HCT116 (cell line): ENCODE results near the gene FOSB. TPM values are rescaled to one million over a fixed set of nuclear protein-coding genes. Genes with fewer than 3 reads are reported as not detected.

Experiments used
- ATAC-seq: fragments of 200-7000 bp; cut with Tn5 transposase; 2 replicates; pipeline ENCODE4 v1.9.1; 2020; ENCODE audit warnings: mild to moderate bottlenecking, moderate library complexity
- BruUV-seq: library from RNA; stranded (reverse); fragments of 400-500 nt; replicated peaks from 2 replicates; lab custom pipeline; 2021; lab: Mats Ljungman, UMichigan
- CTCF ChIA-PET: fragments of 300-600 bp; sonication (Branson Sonifier 250); formaldehyde crosslinking; loops from one replicate; lab custom pipeline; 2021; ENCODE audit warnings: antibody characterized with exemption; lab: Charles Lee
- POLR2A ChIA-PET: fragments of 300-600, 350-600 bp; sonication (Branson Sonifier 250); formaldehyde crosslinking; loops from one replicate; lab custom pipeline; 2021; ENCODE audit warnings: antibody characterized with exemption; lab: Charles Lee
- RAD21 ChIA-PET, 2 experiments: fragments of 300-600 bp; sonication (Branson Sonifier 250); formaldehyde crosslinking; loops; one replicate each; lab custom pipeline; 2023; ENCODE audit warnings: low total read pairs in 2 of 2; ENCODE audit not compliant: uncharacterized antibody in 2 of 2, unreplicated experiment in 2 of 2, low non-redundant PET in 1 of 2; lab: Charles Lee
- DNase-seq: peaks from one replicate; pipeline ENCODE4 v3.0.0-alpha.2; 2010; ENCODE audit warnings: low read depth, low spot score
- H2AFZ ChIP-seq: fragments of 200-600 bp; shearing (Covaris generic), sonication (generic); 2 replicates; pipeline ENCODE4 v1.6.1; 2017; ENCODE audit warnings: low read depth, mixed run types, mixed read lengths, antibody characterized with exemption, low read length; ENCODE audit not compliant: poor library complexity, severe bottlenecking
- H3K27ac ChIP-seq: 2 replicates; pipeline ENCODE4 v1.5.1; 2012; ENCODE audit warnings: low read depth, low read length
- H3K27me3 ChIP-seq: fragments of 200-600 bp; sonication (generic); 2 replicates; pipeline ENCODE4 v1.6.1; 2016; ENCODE audit warnings: mixed run types, low read length, mixed read lengths; ENCODE audit not compliant: insufficient read depth
- H3K36me3 ChIP-seq, 2 experiments: fragments of 200-500 bp in 1 of 2; fragments of 200-600 bp in 1 of 2; sonication (Bioruptor generic) in 1 of 2; sonication (generic) in 1 of 2; 2 replicates each; pipeline versions ENCODE4 v1.5.1 to v1.6.1; 2014 to 2016; ENCODE audit warnings: low read length in 2 of 2, inconsistent platforms in 1 of 2, mixed read lengths in 1 of 2, mixed run types in 1 of 2; ENCODE audit not compliant: insufficient read depth in 2 of 2, control insufficient read depth in 1 of 2
- H3K4me1 ChIP-seq, 2 experiments: fragments of 200-600 bp in 1 of 2; sonication (generic) in 1 of 2; 2 replicates each; pipeline versions ENCODE4 v1.5.1 to v1.6.1; 2012 to 2017; ENCODE audit warnings: low read length in 2 of 2, inconsistent platforms in 1 of 2, mild to moderate bottlenecking in 1 of 2, mixed read lengths in 1 of 2, mixed run types in 1 of 2, moderate library complexity in 1 of 2; ENCODE audit not compliant: insufficient read depth in 2 of 2, control insufficient read depth in 1 of 2
- H3K4me2 ChIP-seq: fragments of 200-600 bp; sonication (generic); 2 replicates; pipeline ENCODE4 v1.6.1; 2017; ENCODE audit warnings: mixed run types, low read length, mixed read lengths
- H3K4me3 ChIP-seq, 2 experiments: fragments of 200-600 bp in 1 of 2; sonication (generic) in 1 of 2; replicated peaks in 1 of 2; 2 replicates each; pipeline ENCODE4 v1.5.1; 2011 to 2016; ENCODE audit warnings: low read length in 2 of 2, control low read depth in 1 of 2, low read depth in 1 of 2, mild to moderate bottlenecking in 1 of 2, mixed read lengths in 1 of 2, mixed run types in 1 of 2
- H3K79me2 ChIP-seq: fragments of 200-600 bp; sonication (generic); 2 replicates; pipeline ENCODE4 v1.6.1; 2017; ENCODE audit warnings: mild to moderate bottlenecking, mixed run types, low read length, moderate library complexity, mixed read lengths; ENCODE audit not compliant: insufficient read depth
- H3K9ac ChIP-seq: fragments of 200-600 bp; sonication (generic); 2 replicates; pipeline ENCODE4 v1.6.1; 2016; ENCODE audit warnings: low read length, mixed read lengths
- H3K9me2 ChIP-seq: fragments of 200-600 bp; sonication (generic), shearing (Covaris generic); 2 replicates; pipeline ENCODE4 v1.6.1; 2017; ENCODE audit warnings: mixed run types, mild to moderate bottlenecking, moderate library complexity; ENCODE audit not compliant: insufficient read depth
- H3K9me3 ChIP-seq, 2 experiments: fragments of 200-500 bp in 1 of 2; fragments of 200-600 bp in 1 of 2; sonication (Bioruptor generic) in 1 of 2; sonication (generic) in 1 of 2; 2 replicates each; pipeline ENCODE4 v1.6.1; 2014 to 2017; ENCODE audit warnings: low read length in 2 of 2, mixed read lengths in 2 of 2, inconsistent platforms in 1 of 2, low read depth in 1 of 2, mild to moderate bottlenecking in 1 of 2, mixed run types in 1 of 2, moderate library complexity in 1 of 2; ENCODE audit not compliant: control insufficient read depth in 1 of 2, insufficient read depth in 1 of 2
- H4K20me1 ChIP-seq: fragments of 200-600 bp; sonication (generic), shearing (Covaris generic); 2 replicates; pipeline ENCODE4 v1.6.1; 2017; ENCODE audit warnings: mixed run types, mild to moderate bottlenecking, moderate library complexity; ENCODE audit not compliant: insufficient read depth
- CTCF ChIP-seq, 3 experiments: fragments of 200-600 bp in 1 of 3; sonication (generic) in 1 of 3; IDR thresholded peaks in 2 of 3; conservative IDR thresholded peaks in 1 of 3; 2 replicates each; pipeline ENCODE4 v1.5.1; 2012 to 2017; ENCODE audit warnings: low read depth in 2 of 3, low read length in 2 of 3, antibody characterized with exemption in 1 of 3, borderline replicate concordance in 1 of 3, control low read depth in 1 of 3, mild to moderate bottlenecking in 1 of 3, mixed read lengths in 1 of 3, mixed run types in 1 of 3, moderate library complexity in 1 of 3; ENCODE audit not compliant: insufficient read depth in 1 of 3
- POLR2AphosphoS5 ChIP-seq: IDR thresholded peaks from 2 replicates; pipeline ENCODE4 v1.6.1; 2011; ENCODE audit warnings: mild to moderate bottlenecking, low read depth, low read length, moderate library complexity
- REST ChIP-seq: IDR thresholded peaks from 2 replicates; pipeline ENCODE4 v1.6.1; 2012; ENCODE audit warnings: low read depth
- intact Hi-C: fragments of 100-400 bp; cut with micrococcal nuclease; formaldehyde crosslinking; loops from 2 replicates; pipeline ENCODE4 v1.10.0; 2022
- total RNA-seq: library from RNA; stranded (reverse); gene quantifications from one replicate; pipeline ENCODE4 v1.2.1, GENCODE V29; 2021; ENCODE audit not compliant: unreplicated experiment

The FOSB gene
- total RNA-seq, 1 experiment from 2014 or later, result 12.6 TPM

- peaks cover 0 to 4% of the 10 kb centered on the region in 2 experiments; a peak in 1 of 4 replicates for H3K9me3 ChIP-seq
- ChIA-PET CTCF (interaction anchor here (1.9 to 3.7 kb wide), 2 partner anchors 11 to 29 kb away, joined by 5 to 10 read pairs; no protein-coding TSS in a partner anchor), RAD21 (interaction anchor here in 1 of 2 experiments (1.0 kb wide), 1 partner anchor 29 kb away, joined by 5 read pairs; no protein-coding TSS in a partner anchor)
- peak overlapping the region; percentile 38 for H3K27ac ChIP-seq
- no peaks in the 10 kb centered on the region for H4K20me1 ChIP-seq
- peak overlapping the region; percentile 49 to 58 for H3K4me3 ChIP-seq
- H3K27me3 ChIP-seq, result no peaks in the 10 kb centered on the region
- no peak for DNase-seq
- TF ChIP-seq POLR2AphosphoS5 (no peak), CTCF (IDR thresholded peaks at IDR 0.05 in 2 of 3, conservative IDR thresholded peaks at IDR 0.05 in 1 of 3; ENCODE audit: borderline replicate concordance in 1 of 3, insufficient read depth in 1 of 3, low read depth in 2 of 3, low read length in 2 of 3) (no peak), REST (no peak)
- TF ChIP-seq, all 23 proteins: peak for 0
- no peaks in the 10 kb centered on the region for H3K9me2 ChIP-seq
- H3K4me1 ChIP-seq, result peaks cover 32 to 64% of the 10 kb centered on the region in 2 experiments
- intact Hi-C loops, result no loop called here
- POLR2A ChIA-PET, result no interaction called here
- H3K9ac ChIP-seq, result peak overlapping the region; percentile 77
- H3K79me2 ChIP-seq, result no peaks in the 10 kb centered on the region
- H3K36me3 ChIP-seq, result no peaks in the 10 kb centered on the region
- BruUV-seq, result no TSS peak
- H2AFZ ChIP-seq, result no peak overlapping the region
- peak; percentile 61 for ATAC-seq
- H3K4me2 ChIP-seq, result peak overlapping the region; percentile 67
These were observed 17.8 kb upstream of the FOSB start for GRCh38 chr19:45450012-45450333.
